ENCODE measurements around the gene ZNF280B. TPM values are rescaled to one million over a fixed set of nuclear protein-coding genes. Genes with fewer than 3 reads are reported as not detected.

Gene ZNF280B
- total and polyA plus RNA-seq, 10 of the 15 experiments (the other 5 are each of a cell fraction or from before 2014, with no cell fraction given) = 0.28 to 2.2 (median 1.1) TPM

GRCh38 chr22:22486132-22486899 lies 22.2 kb downstream of the ZNF280B start:
- H3K27ac ChIP-seq (ENCODE audit: control insufficient read depth, insufficient read depth) = no peak overlapping the region
- no peaks in the 10 kb centered on the region for H3K9me3 ChIP-seq (replicated peaks; ENCODE audit: control insufficient read depth, insufficient read depth, low read length)
- ATAC-seq = no peak
- intact Hi-C loops (cut with micrococcal nuclease; ENCODE audit: unreplicated experiment) (no loop called here), in situ Hi-C loops (cut with MboI) (no loop called here)
- RAD21 ChIA-PET (ENCODE audit: unreplicated experiment) = no interaction called here
- H3K4me1 ChIP-seq (ENCODE audit: control insufficient read depth, insufficient read depth, low read length) = no peaks in the 10 kb centered on the region
- no peak overlapping the region for H3K4me2 ChIP-seq (ENCODE audit: control insufficient read depth, insufficient read depth)
- TF ChIP-seq HCFC1 (IDR thresholded peaks at IDR 0.05; ENCODE audit: low read length) (no peak), IRF4 (IDR thresholded peaks at IDR 0.05; ENCODE audit: low read depth, low read length) (no peak), GATAD2B (conservative IDR thresholded peaks at IDR 0.05; ENCODE audit: low read depth) (no peak), ETV6 (conservative IDR thresholded peaks at IDR 0.05 in 1 of 2, IDR thresholded peaks at IDR 0.05 in 1 of 2; ENCODE audit: borderline replicate concordance in 1 of 2, low read depth in 1 of 2) (no peak), CBX5 (IDR thresholded peaks at IDR 0.05; ENCODE audit: low read depth) (no peak), SIN3A (IDR thresholded peaks at IDR 0.05; ENCODE audit: low read depth, low read length) (no peak)
- H3K27me3 ChIP-seq (replicated peaks in 1 of 2; ENCODE audit: control insufficient read depth in 2 of 2, insufficient read depth in 2 of 2, low read length in 1 of 2) = no peaks in the 10 kb centered on the region
- no peak for DNase-seq (ENCODE audit: low read depth, low spot score)
- POLR2A ChIA-PET = no interaction called here
- WGBS (ENCODE audit: insufficient coverage, insufficient replicate concordance, low lambda C conversion rate, missing lambda C conversion rate) = 95% methylated on average over 4 of the region's 4 CpGs
- H3K36me3 ChIP-seq (ENCODE audit: control insufficient read depth in 2 of 2, insufficient read depth in 2 of 2, low read length in 1 of 2) = no peaks in the 10 kb centered on the region; a peak in 1 of 4 replicates
- no peaks in the 10 kb centered on the region for H4K20me1 ChIP-seq (ENCODE audit: control insufficient read depth, insufficient read depth)
- H2AFZ ChIP-seq (ENCODE audit: control insufficient read depth, low read depth, low read length) = no peak overlapping the region
- CTCF ChIA-PET = no interaction called here
- FAIRE-seq = no peak
- H3K9ac ChIP-seq (ENCODE audit: control insufficient read depth, insufficient read depth, low read length) = no peak overlapping the region
- no peak overlapping the region for H3K4me3 ChIP-seq
- H3K79me2 ChIP-seq (ENCODE audit: control insufficient read depth, insufficient read depth, low read length) = no peaks in the 10 kb centered on the region
- SMC1A ChIA-PET (ENCODE audit: uncharacterized antibody, unreplicated experiment) = interaction anchor here (1.1 kb wide), 1 partner anchor 56 kb away, joined by 3 read pairs; no protein-coding TSS in a partner anchor
- BruUV-seq (replicated peaks) = no TSS peak

- ATAC-seq = no peak
- ChIA-PET RAD21 (ENCODE audit: unreplicated experiment) (no interaction called here), POLR2A (no interaction called here), CTCF (interaction anchor here (0.6 to 1.2 kb wide), 2 partner anchors 26 to 513 kb away, joined by 3 read pairs; no protein-coding TSS in a partner anchor), SMC1A (ENCODE audit: uncharacterized antibody, unreplicated experiment) (interaction anchor here (1.1 kb wide), 1 partner anchor 55 kb away, joined by 3 read pairs; no protein-coding TSS in a partner anchor)
- no peak overlapping the region for H3K4me3 ChIP-seq
- FAIRE-seq = no peak
- no peaks in the 10 kb centered on the region for H3K27me3 ChIP-seq (replicated peaks in 1 of 2; ENCODE audit: control insufficient read depth in 2 of 2, insufficient read depth in 2 of 2, low read length in 1 of 2)
- in situ Hi-C loops (cut with MboI) = no loop called here
- no peaks in the 10 kb centered on the region for H3K9me3 ChIP-seq (replicated peaks; ENCODE audit: control insufficient read depth, insufficient read depth, low read length)
- no peak for DNase-seq (ENCODE audit: low read depth, low spot score)
- no peaks in the 10 kb centered on the region for H3K4me1 ChIP-seq (ENCODE audit: control insufficient read depth, insufficient read depth, low read length)
- no peaks in the 10 kb centered on the region for H4K20me1 ChIP-seq (ENCODE audit: control insufficient read depth, insufficient read depth)
- no peak overlapping the region for H2AFZ ChIP-seq (ENCODE audit: control insufficient read depth, low read depth, low read length)
- no peak overlapping the region for H3K4me2 ChIP-seq (ENCODE audit: control insufficient read depth, insufficient read depth)
- 72% methylated on average over 3 of the region's 3 CpGs for WGBS (ENCODE audit: insufficient coverage, insufficient replicate concordance, low lambda C conversion rate, missing lambda C conversion rate)
- no peaks in the 10 kb centered on the region for H3K79me2 ChIP-seq (ENCODE audit: control insufficient read depth, insufficient read depth, low read length)
- H3K9ac ChIP-seq (ENCODE audit: control insufficient read depth, insufficient read depth, low read length) = no peak overlapping the region
- intact Hi-C loops (cut with micrococcal nuclease; ENCODE audit: unreplicated experiment) = no loop called here
- BruUV-seq (replicated peaks) = no TSS peak
- TF ChIP-seq, protein P1, sequence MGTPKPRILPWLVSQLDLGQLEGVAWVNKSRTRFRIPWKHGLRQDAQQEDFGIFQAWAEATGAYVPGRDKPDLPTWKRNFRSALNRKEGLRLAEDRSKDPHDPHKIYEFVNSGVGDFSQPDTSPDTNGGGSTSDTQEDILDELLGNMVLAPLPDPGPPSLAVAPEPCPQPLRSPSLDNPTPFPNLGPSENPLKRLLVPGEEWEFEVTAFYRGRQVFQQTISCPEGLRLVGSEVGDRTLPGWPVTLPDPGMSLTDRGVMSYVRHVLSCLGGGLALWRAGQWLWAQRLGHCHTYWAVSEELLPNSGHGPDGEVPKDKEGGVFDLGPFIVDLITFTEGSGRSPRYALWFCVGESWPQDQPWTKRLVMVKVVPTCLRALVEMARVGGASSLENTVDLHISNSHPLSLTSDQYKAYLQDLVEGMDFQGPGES (IDR thresholded peaks at IDR 0.05) = no peak
- TF ChIP-seq ETV6 (conservative IDR thresholded peaks at IDR 0.05 in 1 of 2, IDR thresholded peaks at IDR 0.05 in 1 of 2; ENCODE audit: borderline replicate concordance in 1 of 2, low read depth in 1 of 2) = no peak
- H3K36me3 ChIP-seq (ENCODE audit: control insufficient read depth in 2 of 2, insufficient read depth in 2 of 2, low read length in 1 of 2) = no peaks in the 10 kb centered on the region; a peak in 1 of 4 replicates
- no peak overlapping the region for H3K27ac ChIP-seq (ENCODE audit: control insufficient read depth, insufficient read depth)
These were observed 23.0 kb downstream of the ZNF280B start for GRCh38 chr22:22485524-22485923.

Measured in GM12878 (cell line).